HEK293 (cell line): Measurements from ENCODE around the gene INSL3.

Experiments
- CTCF ChIA-PET: fragments of 350-600 bp; formaldehyde crosslinking; extraction: SDS; loops from one replicate; lab custom pipeline; 2021; ENCODE audit warnings: antibody characterized with exemption; lab: Yijun Ruan, JAX
- POLR2A ChIA-PET: fragments of 300-600 bp; formaldehyde crosslinking; extraction: SDS; loops from one replicate; lab custom pipeline; 2020; ENCODE audit warnings: antibody characterized with exemption, inconsistent platforms; lab: Yijun Ruan, JAX
- H3K27ac ChIP-seq: fragments of 200-500 bp; sonication (Bioruptor generic); 2 replicates; pipeline ENCODE4 v1.5.1; 2014; ENCODE audit warnings: low read depth, low read length, control low read depth, inconsistent platforms; ENCODE audit errors: extremely low read depth
- H3K36me3 ChIP-seq, 2 experiments: fragments of 200-500 bp in 1 of 2; sonication (Bioruptor generic) in 1 of 2; 1 replicate in 1 of 2; 2 replicates in 1 of 2; pipeline ENCODE4 v1.5.1; 2014 to 2017; ENCODE audit warnings: inconsistent platforms in 2 of 2, low read length in 2 of 2; ENCODE audit not compliant: control insufficient read depth in 2 of 2, insufficient read depth in 1 of 2
- H3K4me1 ChIP-seq: fragments of 200-500 bp; sonication (Bioruptor generic); 2 replicates; pipeline ENCODE4 v1.5.1; 2014; ENCODE audit warnings: mild to moderate bottlenecking, low read length, inconsistent platforms; ENCODE audit not compliant: control insufficient read depth, insufficient read depth
- H3K4me3 ChIP-seq: 2 replicates; pipeline ENCODE4 v1.5.1; 2011; ENCODE audit warnings: low read depth, mild to moderate bottlenecking, control low read depth, low read length, moderate library complexity
- H3K9me3 ChIP-seq: fragments of 200-500 bp; sonication (Bioruptor generic); 2 replicates; pipeline ENCODE4 v1.5.1; 2014; ENCODE audit warnings: low read depth, low read length, inconsistent platforms; ENCODE audit not compliant: control insufficient read depth, insufficient read depth
- BCL11B ChIP-seq: fragments of 450-650 bp; formaldehyde crosslinking; IDR thresholded peaks from 2 replicates; pipeline ENCODE4 v1.5.1; 2016; ENCODE audit warnings: low read depth, missing biosample characterization, missing genetic modification characterization
- KLF8 ChIP-seq: fragments of 450-650 bp; formaldehyde crosslinking; IDR thresholded peaks from 2 replicates; pipeline ENCODE4 v1.5.1; 2016; ENCODE audit warnings: missing biosample characterization, missing genetic modification characterization
- SP7 ChIP-seq: fragments of 450-650 bp; formaldehyde crosslinking; IDR thresholded peaks from 2 replicates; pipeline ENCODE4 v1.5.1; 2016; ENCODE audit warnings: missing biosample characterization, missing genetic modification characterization
- TSHZ1 ChIP-seq: fragments of 450-650 bp; formaldehyde crosslinking; IDR thresholded peaks from 2 replicates; pipeline ENCODE4 v1.5.1; 2016; ENCODE audit warnings: missing biosample characterization, missing genetic modification characterization, borderline replicate concordance
- ZNF114 ChIP-seq: fragments of 450-650 bp; formaldehyde crosslinking; IDR thresholded peaks from 2 replicates; pipeline ENCODE4 v1.5.0; 2017; ENCODE audit warnings: missing biosample characterization, missing genetic modification characterization
- ZNF175 ChIP-seq: fragments of 450-650 bp; formaldehyde crosslinking; IDR thresholded peaks from 2 replicates; pipeline ENCODE4 v1.5.1; 2016; ENCODE audit warnings: missing biosample characterization, missing genetic modification characterization
- ZNF18 ChIP-seq: fragments of 450-650 bp; formaldehyde crosslinking; IDR thresholded peaks from 2 replicates; pipeline ENCODE4 v1.5.1; 2016; ENCODE audit warnings: missing biosample characterization, missing genetic modification characterization
- ZNF184 ChIP-seq: fragments of 450-650 bp; IDR thresholded peaks from 2 replicates; pipeline ENCODE4 v1.5.1; 2018; ENCODE audit warnings: missing biosample characterization, mild to moderate bottlenecking, missing genetic modification characterization
- ZNF202 ChIP-seq: fragments of 450-650 bp; formaldehyde crosslinking; IDR thresholded peaks from 2 replicates; pipeline ENCODE4 v1.5.1; 2016; ENCODE audit warnings: missing biosample characterization, missing genetic modification characterization, borderline replicate concordance
- ZNF211 ChIP-seq: fragments of 450-650 bp; formaldehyde crosslinking; IDR thresholded peaks from 2 replicates; pipeline ENCODE4 v1.5.1; 2016; ENCODE audit warnings: low read depth, missing biosample characterization, missing genetic modification characterization
- ZNF302 ChIP-seq: fragments of 450-650 bp; formaldehyde crosslinking; IDR thresholded peaks from 2 replicates; pipeline ENCODE4 v1.5.1; 2016; ENCODE audit warnings: missing biosample characterization, missing genetic modification characterization, low read depth
- ZNF610 ChIP-seq: fragments of 450-650 bp; formaldehyde crosslinking; IDR thresholded peaks from 2 replicates; pipeline ENCODE4 v1.5.1; 2016; ENCODE audit warnings: missing biosample characterization, missing genetic modification characterization, borderline replicate concordance
- ZNF701 ChIP-seq: fragments of 450-650 bp; formaldehyde crosslinking; IDR thresholded peaks from 2 replicates; pipeline ENCODE4 v1.5.1; 2016; ENCODE audit warnings: missing biosample characterization, missing genetic modification characterization
- ZNF785 ChIP-seq: fragments of 450-650 bp; formaldehyde crosslinking; IDR thresholded peaks from 2 replicates; pipeline ENCODE4 v1.5.1; 2016; ENCODE audit warnings: missing biosample characterization, missing genetic modification characterization
- ZNF837 ChIP-seq: fragments of 450-650 bp; formaldehyde crosslinking; IDR thresholded peaks from 2 replicates; pipeline ENCODE4 v1.5.1; 2016; ENCODE audit warnings: missing biosample characterization, missing genetic modification characterization
- ZSCAN16 ChIP-seq: fragments of 450-650 bp; formaldehyde crosslinking; IDR thresholded peaks from 2 replicates; pipeline ENCODE4 v1.5.1; 2016; ENCODE audit warnings: missing biosample characterization, missing genetic modification characterization
- ZSCAN30 ChIP-seq: fragments of 450-650 bp; IDR thresholded peaks from 2 replicates; pipeline ENCODE4 v1.5.1; 2018; ENCODE audit warnings: missing biosample characterization, mild to moderate bottlenecking, missing genetic modification characterization, moderate library complexity
- TF ChIP-seq, protein P1 (sequence below): fragments of 450-650 bp; formaldehyde crosslinking; IDR thresholded peaks from 2 replicates; pipeline ENCODE4 v1.5.1; 2016; ENCODE audit warnings: missing biosample characterization, missing genetic modification characterization

The INSL3 gene

GRCh38 chr19:17767559-17767958, 53.8 kb downstream of the INSL3 start:
- H3K9me3 ChIP-seq: no peaks in the 10 kb centered on the region
- CTCF ChIA-PET: interaction anchor here (0.5 to 3.6 kb wide), 22 partner anchors 7 to 542 kb away, joined by 3 to 46 read pairs (median 6); partner anchors contain the start of genes MAP1S, PGLS and RPL18A
- H3K4me3 ChIP-seq: no peak overlapping the region
- H3K4me1 ChIP-seq: no peaks in the 10 kb centered on the region
- TF ChIP-seq ZSCAN16 (tag by site-specific recombination) (no peak), BCL11B (no peak), ZSCAN30 (no peak), ZNF202 (no peak), ZNF211 (tag by site-specific recombination) (no peak), ZNF610 (tag by site-specific recombination) (no peak), ZNF175 (tag by site-specific recombination) (no peak), ZNF302 (tag by site-specific recombination) (no peak), ZNF184 (tag by site-specific recombination) (no peak), ZNF837 (no peak), KLF8 (tag by site-specific recombination) (no peak), ZNF701 (tag by site-specific recombination) (no peak), ZNF18 (tag by site-specific recombination) (no peak), ZNF114 (no peak), ZNF785 (tag by site-specific recombination) (no peak), SP7 (no peak), TSHZ1 (tag by site-specific recombination) (no peak)
- TF ChIP-seq, protein P1, sequence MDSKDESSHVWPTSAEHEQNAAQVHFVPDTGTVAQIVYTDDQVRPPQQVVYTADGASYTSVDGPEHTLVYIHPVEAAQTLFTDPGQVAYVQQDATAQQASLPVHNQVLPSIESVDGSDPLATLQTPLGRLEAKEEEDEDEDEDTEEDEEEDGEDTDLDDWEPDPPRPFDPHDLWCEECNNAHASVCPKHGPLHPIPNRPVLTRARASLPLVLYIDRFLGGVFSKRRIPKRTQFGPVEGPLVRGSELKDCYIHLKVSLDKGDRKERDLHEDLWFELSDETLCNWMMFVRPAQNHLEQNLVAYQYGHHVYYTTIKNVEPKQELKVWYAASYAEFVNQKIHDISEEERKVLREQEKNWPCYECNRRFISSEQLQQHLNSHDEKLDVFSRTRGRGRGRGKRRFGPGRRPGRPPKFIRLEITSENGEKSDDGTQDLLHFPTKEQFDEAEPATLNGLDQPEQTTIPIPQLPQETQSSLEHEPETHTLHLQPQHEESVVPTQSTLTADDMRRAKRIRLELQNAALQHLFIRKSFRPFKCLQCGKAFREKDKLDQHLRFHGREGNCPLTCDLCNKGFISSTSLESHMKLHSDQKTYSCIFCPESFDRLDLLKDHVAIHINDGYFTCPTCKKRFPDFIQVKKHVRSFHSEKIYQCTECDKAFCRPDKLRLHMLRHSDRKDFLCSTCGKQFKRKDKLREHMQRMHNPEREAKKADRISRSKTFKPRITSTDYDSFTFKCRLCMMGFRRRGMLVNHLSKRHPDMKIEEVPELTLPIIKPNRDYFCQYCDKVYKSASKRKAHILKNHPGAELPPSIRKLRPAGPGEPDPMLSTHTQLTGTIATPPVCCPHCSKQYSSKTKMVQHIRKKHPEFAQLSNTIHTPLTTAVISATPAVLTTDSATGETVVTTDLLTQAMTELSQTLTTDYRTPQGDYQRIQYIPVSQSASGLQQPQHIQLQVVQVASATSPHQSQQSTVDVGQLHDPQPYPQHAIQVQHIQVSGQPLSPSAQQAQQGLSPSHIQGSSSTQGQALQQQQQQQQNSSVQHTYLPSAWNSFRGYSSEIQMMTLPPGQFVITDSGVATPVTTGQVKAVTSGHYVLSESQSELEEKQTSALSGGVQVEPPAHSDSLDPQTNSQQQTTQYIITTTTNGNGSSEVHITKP (tag by site-specific recombination): no peak
- TF ChIP-seq, all 188 proteins: peak for 0
- no peaks in the 10 kb centered on the region for H3K36me3 ChIP-seq
- POLR2A ChIA-PET: interaction anchor here (0.6 to 0.8 kb wide), 3 partner anchors 43 to 211 kb away, joined by 3 to 7 read pairs (median 5); no protein-coding TSS in a partner anchor
- no peak overlapping the region for H3K27ac ChIP-seq
